GM12801 (cell line): ENCODE results near the gene MIEN1.

Experiments used
- CTCF ChIP-seq: IDR thresholded peaks from one replicate; pipeline ENCODE4 v1.5.1; 2011; ENCODE audit warnings: control low read depth; ENCODE audit not compliant: insufficient read length; ENCODE audit errors: extremely low read depth

Gene MIEN1

GRCh38 chr17:39754161-39754957 is 24.0 kb upstream of the MIEN1 start:
- no peak for TF ChIP-seq CTCF

GRCh38 chr17:39753514-39754160 is 23.3 kb upstream of the MIEN1 start:
- TF ChIP-seq CTCF = no peak

GRCh38 chr17:39752241-39752881 is 22.0 kb upstream of the MIEN1 start:
- TF ChIP-seq CTCF = no peak

GRCh38 chr17:39751637-39752036 is 21.3 kb upstream of the MIEN1 start:
- no peak for TF ChIP-seq CTCF

GRCh38 chr17:39751016-39751543 is 20.7 kb upstream of the MIEN1 start:
- no peak for TF ChIP-seq CTCF

GRCh38 chr17:39750131-39751015 is 20.0 kb upstream of the MIEN1 start:
- no peak for TF ChIP-seq CTCF

- TF ChIP-seq CTCF = no peak
These were observed 17.4 kb upstream of the MIEN1 start for GRCh38 chr17:39747745-39748144.
